HG03066 (cell line): ENCODE measurements around the gene BMP5.

ENCODE experiments used
- ATAC-seq: cut with Tn5 transposase; IDR thresholded peaks from one replicate; pipeline ENCODE4 v1.9.1; 2021; ENCODE audit warnings: low read depth; ENCODE audit not compliant: unreplicated experiment

Gene BMP5

DNA sequence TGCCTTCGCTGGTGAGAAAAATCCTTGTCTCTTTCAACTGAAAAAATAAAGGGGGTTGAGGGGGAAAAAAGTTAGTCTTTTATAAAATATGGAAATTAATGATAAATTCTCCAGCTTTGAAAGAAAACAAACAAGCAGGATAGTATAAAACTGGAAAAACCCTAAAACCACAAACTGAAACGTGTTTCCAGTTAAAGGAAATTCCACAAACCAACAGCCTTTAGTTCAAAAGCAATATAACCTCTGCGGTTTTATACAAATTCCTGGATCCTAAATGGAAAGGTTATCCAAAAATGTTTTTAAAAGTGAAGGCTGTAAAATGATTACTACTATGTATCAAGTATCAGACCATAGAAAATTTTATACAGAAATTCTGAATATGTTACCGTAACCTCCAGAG lies 55.6 kb downstream of the BMP5 start:
- ATAC-seq, result no peak

GRCh38 chr6:55818482-55818881 lies 56.9 kb downstream of the BMP5 start:
- no peak for ATAC-seq

GRCh38 chr6:55812509-55812908 lies 62.9 kb downstream of the BMP5 start:
- ATAC-seq, result no peak

DNA sequence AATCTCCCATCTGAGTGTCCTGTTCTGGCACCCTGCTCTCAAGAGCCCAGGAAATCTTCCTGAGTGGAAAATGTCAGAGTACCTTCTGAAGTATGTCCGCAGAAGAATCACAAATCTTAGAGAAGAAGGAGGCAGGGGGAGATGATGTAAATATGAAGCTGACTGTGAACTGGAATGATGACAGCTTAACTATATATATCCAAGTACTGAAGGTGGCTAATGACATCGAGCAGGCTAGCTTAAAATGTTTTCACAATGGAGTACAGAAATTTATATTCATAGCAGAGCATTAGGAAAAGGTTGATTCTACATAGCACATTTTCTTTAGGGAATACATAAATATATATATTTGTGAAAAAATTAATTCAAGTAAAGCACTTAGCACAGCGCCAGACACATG lies 64.3 kb downstream of the BMP5 start:
- no peak for ATAC-seq

DNA sequence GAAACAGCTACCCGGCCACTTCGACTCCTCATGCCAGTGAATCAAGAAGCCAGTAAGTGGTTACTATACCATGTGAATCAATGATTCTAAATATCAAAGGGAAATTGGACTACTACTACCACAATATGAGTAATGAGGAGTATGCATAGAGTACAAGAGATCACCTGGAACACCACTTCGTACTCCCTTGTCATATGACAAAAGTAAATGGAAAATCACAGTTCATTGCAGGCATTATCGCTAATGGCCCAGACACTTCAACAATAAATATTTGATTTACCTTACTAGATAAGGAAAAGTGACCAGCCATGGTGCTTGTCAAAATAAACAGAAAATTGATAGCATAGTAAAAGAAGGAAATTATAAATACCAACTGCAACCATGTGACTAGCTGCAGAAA lies 73.1 kb downstream of the BMP5 start:
- ATAC-seq, result no peak

DNA sequence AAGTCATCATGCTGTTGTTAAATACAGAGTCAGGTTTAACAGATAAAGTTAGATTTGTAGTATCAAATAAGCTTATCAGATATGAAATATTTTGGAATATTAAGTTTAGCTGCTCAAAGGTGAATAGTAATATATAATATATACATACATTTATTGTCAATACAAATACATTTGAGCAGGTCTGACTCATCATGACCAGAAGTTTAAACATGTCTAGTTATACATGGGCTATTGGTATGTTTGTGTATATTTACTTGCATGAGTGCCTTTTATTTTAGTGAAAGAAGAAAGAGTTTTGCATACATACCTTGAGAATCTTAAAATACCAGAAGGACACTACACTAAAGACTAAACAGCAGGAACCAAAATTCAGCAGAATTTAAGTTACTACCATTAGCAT lies 76.8 kb downstream of the BMP5 start:
- no peak for ATAC-seq

- ATAC-seq, result no peak
Observed at GRCh38 chr6:55794136-55794812, 81.1 kb downstream of the BMP5 start.

DNA sequence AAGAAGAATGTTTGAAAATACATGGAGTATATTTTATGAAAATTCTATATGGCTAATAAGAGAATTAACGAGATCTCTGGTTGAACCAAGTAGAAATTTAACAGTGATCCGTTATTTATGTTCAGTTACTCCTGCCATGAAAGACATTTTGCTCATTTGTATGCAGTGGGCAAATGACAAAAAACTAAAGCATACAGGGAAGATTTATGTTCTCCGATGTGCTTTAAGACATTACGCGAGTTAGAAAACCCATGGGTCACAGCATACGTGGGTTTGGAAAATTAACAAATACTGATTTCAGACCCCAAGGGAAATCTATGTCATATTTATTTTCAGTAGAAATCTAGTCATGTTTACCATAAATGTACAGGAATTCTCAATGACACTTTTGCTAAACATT lies 90.1 kb downstream of the BMP5 start:
- no peak for ATAC-seq

- ATAC-seq, result no peak
Observed at GRCh38 chr6:55782275-55782674, 93.1 kb downstream of the BMP5 start.

DNA sequence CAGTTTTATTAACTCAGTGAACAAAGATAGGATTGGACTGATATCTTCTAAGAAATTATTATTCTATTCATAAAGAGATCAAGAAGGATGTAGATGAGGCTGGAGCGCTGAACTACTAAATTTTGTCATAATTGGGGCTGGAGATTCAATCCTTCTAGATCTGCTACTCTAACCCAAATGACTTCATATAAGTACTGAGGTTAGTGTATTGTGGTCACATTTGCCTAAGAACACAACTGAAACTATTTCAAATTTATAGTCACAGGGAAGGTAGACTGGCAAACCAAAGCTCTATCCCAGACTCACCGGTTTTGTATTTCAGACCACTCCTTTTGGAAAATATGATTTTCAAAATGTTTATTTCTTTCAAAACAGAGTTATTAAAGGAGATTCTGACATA lies 96.7 kb downstream of the BMP5 start:
- ATAC-seq, result no peak

- ATAC-seq, result no peak
Observed at GRCh38 chr6:55777469-55777868, 97.9 kb downstream of the BMP5 start.

- no peak for ATAC-seq
Observed at GRCh38 chr6:55776113-55776512, 99.3 kb downstream of the BMP5 start.

DNA sequence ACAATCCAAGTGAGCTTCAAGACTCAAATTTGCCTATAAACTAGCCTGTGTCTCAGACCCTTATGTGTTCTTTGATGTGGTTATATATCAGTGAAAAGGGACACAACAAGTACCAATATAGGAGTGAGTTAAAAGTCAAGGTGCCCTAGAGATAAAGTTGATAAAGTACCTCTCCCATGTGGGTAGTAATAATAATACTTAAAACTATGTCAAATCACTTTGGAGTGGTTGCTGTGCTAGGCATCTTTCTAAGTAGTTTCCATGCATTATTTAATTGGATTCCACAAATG lies 100.4 kb downstream of the BMP5 start:
- no peak for ATAC-seq

GRCh38 chr6:55774286-55775028 lies 100.9 kb downstream of the BMP5 start:
- no peak for ATAC-seq

- no peak for ATAC-seq
Observed at GRCh38 chr6:55773620-55774216, 101.7 kb downstream of the BMP5 start.

GRCh38 chr6:55772730-55773129 lies 102.7 kb downstream of the BMP5 start:
- ATAC-seq, result no peak

GRCh38 chr6:55759536-55759935 lies 115.9 kb downstream of the BMP5 start:
- ATAC-seq, result no peak

GRCh38 chr6:55758156-55758937 lies 117.0 kb downstream of the BMP5 start:
- no peak for ATAC-seq

DNA sequence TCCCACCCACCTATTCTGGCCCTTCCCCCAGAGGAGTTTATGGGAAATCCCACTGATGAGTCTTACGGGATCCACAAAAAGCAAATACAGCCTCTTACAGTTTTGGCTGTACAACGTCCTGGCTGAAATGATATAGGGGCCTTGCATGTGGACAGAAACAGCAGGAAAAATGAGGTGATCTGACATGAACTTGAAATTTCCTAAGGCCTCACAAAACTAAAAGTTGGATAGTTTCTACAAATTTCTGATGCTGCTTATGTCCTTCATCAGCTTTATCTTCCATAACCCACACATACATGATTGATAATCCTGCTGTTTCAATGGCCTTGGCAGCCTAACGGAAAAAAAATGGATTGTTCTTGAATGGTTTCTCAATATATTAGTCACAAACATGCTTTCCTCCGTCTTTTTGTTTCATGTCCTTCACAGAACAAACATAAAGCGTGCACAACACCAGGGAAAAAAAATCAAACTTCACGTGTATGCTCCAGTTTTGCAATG lies 118.8 kb downstream of the BMP5 start:
- ATAC-seq, result no peak

- ATAC-seq, result no peak
Observed at GRCh38 chr6:55748880-55749279, 126.5 kb downstream of the BMP5 start.

DNA sequence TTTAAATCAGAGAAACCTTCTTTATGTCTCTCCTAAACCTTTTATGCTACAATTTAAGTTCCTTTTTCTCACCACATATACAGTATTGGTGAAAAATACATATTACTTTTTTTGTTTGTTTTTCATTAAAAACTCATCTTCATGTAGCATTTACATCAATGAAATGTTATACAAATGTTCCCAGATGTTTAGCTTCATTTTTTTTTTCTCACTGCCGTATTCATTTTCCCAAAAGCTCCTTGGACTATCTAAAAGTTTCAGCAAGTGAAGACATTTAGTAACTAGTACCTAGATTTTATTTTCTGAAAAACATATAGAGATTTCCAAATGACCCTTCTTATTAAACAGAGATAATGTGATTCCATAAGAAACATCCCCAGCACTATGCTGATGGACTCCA lies 128.9 kb downstream of the BMP5 start:
- no peak for ATAC-seq
